ENCODE results near the gene CACNA1H. TPM values are rescaled to one million over a fixed set of nuclear protein-coding genes. Genes with fewer than 3 reads are reported as not detected.

CACNA1H gene
- total and polyA plus RNA-seq, 2 of the 4 experiments (the other 2 are of a cell fraction) = 1.6 to 5.8 TPM

GRCh38 chr16:1113489-1113888, 39.4 kb upstream of the CACNA1H start:
- no peak overlapping the region for H2BK15ac ChIP-seq (ENCODE audit: low read depth, low read length)
- no CpG with 5 or more reads among the region's 16 CpGs for WGBS, 2 experiments (ENCODE audit: extremely low coverage in 2 of 2, insufficient read length in 1 of 2)
- H3K27me3 ChIP-seq (ENCODE audit: control insufficient read depth, insufficient read depth, low read length) = peaks cover 50% of the 10 kb centered on the region
- no peaks in the 10 kb centered on the region for H4K20me1 ChIP-seq (ENCODE audit: insufficient read depth, low read length)
- no peak overlapping the region for H2BK120ac ChIP-seq (ENCODE audit: low read depth, low read length)
- TF ChIP-seq RFX5 (IDR thresholded peaks at IDR 0.05; ENCODE audit: low read depth, low read length) = no peak
- no peak for TF ChIP-seq NFE2L2 (IDR thresholded peaks at IDR 0.05; ENCODE audit: low read depth, low read length)
- no peak for TF ChIP-seq BHLHE40 (IDR thresholded peaks at IDR 0.05; ENCODE audit: low read depth, low read length)
- TF ChIP-seq CHD1 (IDR thresholded peaks at IDR 0.05; ENCODE audit: low read depth, low read length) = no peak
- no peak for TF ChIP-seq POLR2A (IDR thresholded peaks at IDR 0.05; ENCODE audit: low read depth, low read length)
- TF ChIP-seq, protein P1, sequence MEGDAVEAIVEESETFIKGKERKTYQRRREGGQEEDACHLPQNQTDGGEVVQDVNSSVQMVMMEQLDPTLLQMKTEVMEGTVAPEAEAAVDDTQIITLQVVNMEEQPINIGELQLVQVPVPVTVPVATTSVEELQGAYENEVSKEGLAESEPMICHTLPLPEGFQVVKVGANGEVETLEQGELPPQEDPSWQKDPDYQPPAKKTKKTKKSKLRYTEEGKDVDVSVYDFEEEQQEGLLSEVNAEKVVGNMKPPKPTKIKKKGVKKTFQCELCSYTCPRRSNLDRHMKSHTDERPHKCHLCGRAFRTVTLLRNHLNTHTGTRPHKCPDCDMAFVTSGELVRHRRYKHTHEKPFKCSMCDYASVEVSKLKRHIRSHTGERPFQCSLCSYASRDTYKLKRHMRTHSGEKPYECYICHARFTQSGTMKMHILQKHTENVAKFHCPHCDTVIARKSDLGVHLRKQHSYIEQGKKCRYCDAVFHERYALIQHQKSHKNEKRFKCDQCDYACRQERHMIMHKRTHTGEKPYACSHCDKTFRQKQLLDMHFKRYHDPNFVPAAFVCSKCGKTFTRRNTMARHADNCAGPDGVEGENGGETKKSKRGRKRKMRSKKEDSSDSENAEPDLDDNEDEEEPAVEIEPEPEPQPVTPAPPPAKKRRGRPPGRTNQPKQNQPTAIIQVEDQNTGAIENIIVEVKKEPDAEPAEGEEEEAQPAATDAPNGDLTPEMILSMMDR (conservative IDR thresholded peaks at IDR 0.05; ENCODE audit: low read depth, low read length) = no peak
- no peak for TF ChIP-seq MAFK (IDR thresholded peaks at IDR 0.05; ENCODE audit: low read depth, low read length)
- no peak for TF ChIP-seq MAZ (IDR thresholded peaks at IDR 0.05; ENCODE audit: borderline replicate concordance, low read depth, low read length)
- TF ChIP-seq FOS (IDR thresholded peaks at IDR 0.05; ENCODE audit: low read depth, low read length) = no peak
- no peak for TF ChIP-seq USF2 (IDR thresholded peaks at IDR 0.05; ENCODE audit: low read depth, low read length)
- no peak for TF ChIP-seq CEBPB (IDR thresholded peaks at IDR 0.05; ENCODE audit: low read depth, low read length)
- no peak overlapping the region for H2AK9ac ChIP-seq (replicated peaks; ENCODE audit: low read depth, low read length, poor library complexity)
- H2AK5ac ChIP-seq (ENCODE audit: low read depth, low read length) = no peak overlapping the region
- H3K14ac ChIP-seq (replicated peaks; ENCODE audit: low read depth, low read length) = no peak overlapping the region
- no peaks in the 10 kb centered on the region for H3K79me1 ChIP-seq (ENCODE audit: low read depth in 1 of 2, low read length in 2 of 2)
- H4K5ac ChIP-seq (ENCODE audit: low read depth, low read length) = no peak overlapping the region
- no TSS peak for BruUV-seq (replicated peaks)
- DNase-seq = no peak
- H3K9ac ChIP-seq (ENCODE audit: low read depth, low read length) = no peak overlapping the region
- no peak for ATAC-seq (ENCODE audit: low read depth)
- no peak overlapping the region for H4K91ac ChIP-seq (ENCODE audit: insufficient read depth, low read depth, low read length)
- H3K36me3 ChIP-seq (ENCODE audit: control insufficient read depth, insufficient read depth, low read length) = no peaks in the 10 kb centered on the region
- H3K27ac ChIP-seq (ENCODE audit: insufficient read depth, low read length) = no peak overlapping the region
- in situ Hi-C loops (cut with MboI; ENCODE audit: low sequenced_read_pairs) (loop anchor here (5.0 kb wide), 1 partner anchor 84 kb away; no protein-coding TSS in a partner anchor), dilution Hi-C loops (cut with HindIII; ENCODE audit: low sequenced_read_pairs, unreplicated experiment) (no loop called here), intact Hi-C loops (cut with micrococcal nuclease) (no loop called here)
- no peaks in the 10 kb centered on the region for H3K9me3 ChIP-seq (ENCODE audit: control insufficient read depth, insufficient read depth, low read length)
- no peak overlapping the region for H4K8ac ChIP-seq (ENCODE audit: low read depth in 2 of 2, low read length in 2 of 2)
- no peak overlapping the region for H3K4ac ChIP-seq (ENCODE audit: low read depth, low read length)
- CTCF ChIA-PET = no interaction called here
- no peak overlapping the region for H3K4me3 ChIP-seq (ENCODE audit: insufficient read depth, low read depth, low read length)
- H2BK20ac ChIP-seq (ENCODE audit: low read depth, low read length) = no peak overlapping the region
- no peaks in the 10 kb centered on the region for H3K9me1 ChIP-seq (ENCODE audit: insufficient read depth, low read length)
- POLR2A ChIA-PET (ENCODE audit: unreplicated experiment) = no interaction called here
- H3K4me1 ChIP-seq (ENCODE audit: control insufficient read depth, insufficient read depth, low read length) = no peaks in the 10 kb centered on the region
- H2AFZ ChIP-seq (replicated peaks; ENCODE audit: low read length, poor library complexity) = no peak overlapping the region
- H2BK5ac ChIP-seq (ENCODE audit: low read depth, low read length, poor library complexity, severe bottlenecking) = no peak overlapping the region
- no peak overlapping the region for H3K56ac ChIP-seq (ENCODE audit: extremely low read depth, insufficient read depth, low read length)
- no peak overlapping the region for H3K18ac ChIP-seq (ENCODE audit: low read depth, low read length)
- no peak overlapping the region for H3K23ac ChIP-seq (ENCODE audit: low read depth, low read length)
- no peak overlapping the region for H3K4me2 ChIP-seq (ENCODE audit: low read depth, low read length)
